NCI-H1105 (cell line): ENCODE data around the gene LRCH4.

Experiments used
- DNase-seq: peaks from one replicate; lab custom pipeline; 2025; lab: John Stamatoyannopoulos, UW

Gene LRCH4

GRCh38 chr7:100604976-100605911 is 19.3 kb upstream of the LRCH4 start:
- DNase-seq = no peak

DNA sequence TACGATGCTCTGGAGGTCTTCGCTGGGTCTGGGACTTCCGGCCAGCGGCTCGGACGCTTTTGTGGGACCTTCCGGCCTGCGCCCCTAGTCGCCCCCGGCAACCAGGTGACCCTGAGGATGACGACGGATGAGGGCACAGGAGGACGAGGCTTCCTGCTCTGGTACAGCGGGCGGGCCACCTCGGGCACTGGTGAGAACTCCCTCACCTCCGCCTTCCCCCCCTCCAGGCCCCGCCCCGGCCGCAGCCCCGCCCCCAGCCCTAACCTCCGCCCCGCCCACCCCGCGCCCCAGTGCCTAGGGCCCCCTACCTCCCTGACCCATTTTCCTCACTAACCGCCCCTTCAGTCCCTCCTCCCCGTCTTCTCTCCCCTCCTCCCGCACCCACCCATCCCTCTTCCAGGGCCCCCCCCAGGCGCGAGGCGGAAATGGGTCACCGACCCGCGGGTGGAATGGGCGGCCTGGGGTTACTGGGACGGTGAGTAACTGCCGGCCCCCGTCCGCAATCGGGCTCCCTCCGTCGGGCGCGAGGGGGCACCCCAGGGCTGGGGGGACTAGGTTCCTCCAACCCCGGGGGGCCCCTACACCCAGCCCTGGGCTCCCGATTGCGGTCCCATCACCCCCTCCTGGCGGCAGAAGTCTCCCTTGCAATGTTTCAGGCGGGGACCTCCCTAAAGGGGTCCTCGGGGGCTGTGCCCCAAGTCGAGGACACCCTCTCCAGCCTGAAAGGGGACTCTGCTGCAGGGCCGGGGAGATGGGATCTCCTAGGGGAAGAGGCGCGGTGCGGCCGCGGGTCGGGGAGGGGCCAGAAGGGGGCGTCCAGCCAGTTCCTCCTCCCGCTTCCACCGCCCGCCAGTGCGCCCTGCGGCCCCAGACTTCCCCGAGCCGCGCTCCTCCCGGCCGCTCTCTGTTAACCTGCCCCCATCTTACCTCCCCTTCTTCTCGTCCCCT is 18.4 kb upstream of the LRCH4 start:
- DNase-seq = peak; percentile 28

- no peak for DNase-seq
Observed at GRCh38 chr7:100603726-100604027, 17.7 kb upstream of the LRCH4 start.

- DNase-seq = no peak
Observed at GRCh38 chr7:100602889-100603725, 17.2 kb upstream of the LRCH4 start.

GRCh38 chr7:100600730-100601038 is 14.8 kb upstream of the LRCH4 start:
- DNase-seq = no peak

DNA sequence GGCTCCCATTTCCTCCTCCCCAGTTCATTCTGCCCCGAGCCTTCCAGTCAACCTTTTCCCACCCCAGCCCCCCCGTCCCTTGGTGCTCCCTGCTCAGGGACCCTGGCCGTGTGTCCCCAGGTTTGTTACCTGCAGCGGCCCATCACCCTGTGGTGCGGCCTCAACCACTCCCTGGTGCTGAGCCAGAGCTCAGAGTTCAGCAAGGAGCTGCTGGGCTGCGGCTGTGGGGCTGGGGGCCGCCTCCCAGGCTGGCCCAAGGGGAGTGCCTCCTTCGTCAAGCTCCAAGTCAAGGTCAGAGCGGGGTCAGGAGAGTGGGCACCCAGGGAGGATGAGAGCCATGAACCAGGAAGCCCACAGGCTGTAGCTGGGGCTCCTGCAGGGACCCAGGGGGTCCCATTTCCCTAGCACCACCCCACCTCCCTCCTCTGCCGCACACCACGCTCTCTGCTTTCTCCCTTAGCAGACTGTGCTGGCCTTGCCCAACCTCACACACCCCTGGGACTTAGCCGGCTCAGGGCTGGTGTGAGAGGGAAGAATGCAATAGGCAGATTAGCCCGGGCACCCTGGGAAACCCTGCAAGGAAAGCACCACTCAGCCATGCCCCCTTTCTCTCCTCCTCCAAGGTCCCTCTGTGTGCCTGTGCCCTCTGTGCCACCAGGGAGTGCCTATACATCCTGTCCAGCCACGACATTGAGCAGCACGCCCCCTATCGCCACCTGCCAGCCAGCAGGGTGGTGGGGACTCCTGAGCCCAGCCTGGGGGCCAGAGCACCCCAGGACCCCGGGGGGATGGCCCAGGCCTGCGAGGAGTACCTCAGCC is 14.2 kb upstream of the LRCH4 start:
- no peak for DNase-seq

DNA sequence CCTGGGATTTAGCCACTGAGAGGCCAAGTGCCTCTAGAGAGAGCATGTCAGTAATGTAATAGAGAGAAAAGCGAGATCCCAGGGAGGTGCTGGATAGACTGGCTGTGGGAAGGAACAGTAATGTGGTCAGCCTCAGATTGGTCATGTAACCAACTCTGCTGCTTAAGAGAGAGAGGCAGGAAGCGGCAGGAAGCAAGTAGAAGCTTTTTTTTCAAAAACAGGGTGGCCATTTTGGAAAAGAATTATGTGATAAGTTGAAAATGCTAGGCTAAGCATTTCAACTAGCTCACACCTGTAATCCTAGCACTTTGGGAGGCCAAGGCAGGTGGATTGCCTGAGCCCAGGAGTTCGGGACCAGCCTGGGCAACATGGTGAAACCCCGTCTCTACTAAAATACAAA is 12.5 kb upstream of the LRCH4 start:
- DNase-seq = no peak

- no peak for DNase-seq
Observed at GRCh38 chr7:100595188-100595587, 9.3 kb upstream of the LRCH4 start.

GRCh38 chr7:100591596-100591995 is 5.7 kb upstream of the LRCH4 start:
- DNase-seq = no peak

GRCh38 chr7:100590077-100590737 is 4.3 kb upstream of the LRCH4 start:
- DNase-seq = no peak

DNA sequence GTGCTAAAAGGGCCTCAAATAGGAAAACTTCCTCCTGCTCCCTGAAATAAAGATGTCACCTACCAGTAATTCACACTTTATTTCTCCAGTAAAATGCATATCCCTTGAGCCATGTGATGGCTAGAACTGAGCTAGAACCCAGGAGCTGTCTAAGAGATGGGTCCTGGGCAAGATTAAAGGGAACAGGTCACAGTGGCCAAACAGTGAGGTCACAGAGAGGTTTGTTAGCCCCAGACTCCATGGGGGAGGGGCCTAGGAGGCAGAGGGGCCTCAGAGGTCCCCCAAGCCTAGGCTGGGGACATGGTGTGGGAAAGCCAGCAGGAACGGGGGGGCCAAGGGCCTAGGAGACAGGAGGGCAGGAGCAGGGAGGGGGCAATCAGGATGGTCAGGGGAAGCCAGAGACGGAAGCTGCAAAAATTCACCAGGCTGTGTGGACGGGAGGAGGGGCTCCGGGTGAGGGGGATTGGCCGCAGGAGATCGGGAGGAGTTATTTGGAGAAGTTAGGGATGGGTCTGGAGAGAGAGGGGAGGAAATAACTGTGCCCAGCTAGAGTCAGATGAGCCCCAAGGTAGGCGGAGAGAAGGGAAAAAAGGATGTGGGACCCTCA is 3.5 kb upstream of the LRCH4 start:
- DNase-seq = no peak

DNA sequence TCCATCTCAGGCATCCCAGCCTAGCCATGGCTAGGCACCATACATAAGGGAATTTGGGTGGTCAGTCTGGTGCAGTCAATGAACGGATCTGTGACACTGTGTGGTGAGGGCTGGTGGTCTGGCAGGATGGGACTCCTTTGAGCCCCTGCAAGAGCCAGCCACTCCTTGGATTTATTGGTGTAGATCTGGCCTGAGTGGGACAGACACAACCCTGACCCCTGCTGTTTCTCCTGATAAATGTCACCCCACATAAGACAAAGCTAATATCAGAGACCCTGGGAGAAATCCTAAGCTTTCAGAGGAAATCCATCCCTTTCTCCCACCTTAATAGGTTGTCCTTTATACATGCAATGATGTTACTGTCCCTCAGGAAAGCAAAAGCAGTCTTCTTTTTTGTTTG is 2.5 kb upstream of the LRCH4 start:
- no peak for DNase-seq

DNA sequence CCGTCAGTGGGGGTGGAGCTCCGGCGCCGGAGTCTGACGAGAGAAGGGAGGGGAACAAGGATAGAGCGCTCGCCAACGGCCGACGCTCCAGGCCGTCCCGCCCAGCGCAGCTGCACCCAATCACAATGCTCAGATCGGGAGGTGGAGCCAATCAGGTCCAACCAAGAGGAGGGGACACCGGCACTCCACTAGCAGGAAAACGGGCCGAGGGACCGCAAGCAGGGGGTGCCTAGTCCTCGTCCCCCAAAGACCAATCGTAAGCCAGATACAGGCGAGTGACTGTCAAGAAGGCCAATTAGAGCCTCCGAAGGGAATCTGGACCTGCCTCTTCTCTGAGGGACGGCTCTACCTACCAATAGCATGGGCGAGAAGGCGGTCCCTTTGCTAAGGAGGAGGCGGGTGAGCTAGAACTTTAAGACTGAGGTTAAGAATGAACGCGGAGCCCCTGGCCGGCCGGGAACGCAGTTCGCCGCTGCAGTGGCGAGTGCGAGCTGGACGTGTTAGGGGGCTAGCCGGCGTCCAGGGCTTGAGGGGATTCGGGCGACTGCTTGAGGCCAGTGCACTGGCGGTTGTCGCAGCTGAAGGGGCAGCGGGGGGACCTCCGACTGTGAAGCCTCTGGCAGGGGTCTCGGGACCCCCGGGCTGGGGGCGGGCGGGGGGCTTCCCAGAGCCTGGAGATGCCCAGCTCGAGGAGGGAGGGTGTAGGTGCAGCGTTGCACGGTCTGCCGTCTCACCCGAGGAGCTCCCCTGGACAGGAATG is 517 bp upstream of the LRCH4 start, which contains the start of gene FBXO24:
FBXO24 (plus strand) TSS at position 63 of the 760 bp plus-strand sequence; CDS start at position 361, 298 bp downstream.
- DNase-seq = peak; percentile 100

DNA sequence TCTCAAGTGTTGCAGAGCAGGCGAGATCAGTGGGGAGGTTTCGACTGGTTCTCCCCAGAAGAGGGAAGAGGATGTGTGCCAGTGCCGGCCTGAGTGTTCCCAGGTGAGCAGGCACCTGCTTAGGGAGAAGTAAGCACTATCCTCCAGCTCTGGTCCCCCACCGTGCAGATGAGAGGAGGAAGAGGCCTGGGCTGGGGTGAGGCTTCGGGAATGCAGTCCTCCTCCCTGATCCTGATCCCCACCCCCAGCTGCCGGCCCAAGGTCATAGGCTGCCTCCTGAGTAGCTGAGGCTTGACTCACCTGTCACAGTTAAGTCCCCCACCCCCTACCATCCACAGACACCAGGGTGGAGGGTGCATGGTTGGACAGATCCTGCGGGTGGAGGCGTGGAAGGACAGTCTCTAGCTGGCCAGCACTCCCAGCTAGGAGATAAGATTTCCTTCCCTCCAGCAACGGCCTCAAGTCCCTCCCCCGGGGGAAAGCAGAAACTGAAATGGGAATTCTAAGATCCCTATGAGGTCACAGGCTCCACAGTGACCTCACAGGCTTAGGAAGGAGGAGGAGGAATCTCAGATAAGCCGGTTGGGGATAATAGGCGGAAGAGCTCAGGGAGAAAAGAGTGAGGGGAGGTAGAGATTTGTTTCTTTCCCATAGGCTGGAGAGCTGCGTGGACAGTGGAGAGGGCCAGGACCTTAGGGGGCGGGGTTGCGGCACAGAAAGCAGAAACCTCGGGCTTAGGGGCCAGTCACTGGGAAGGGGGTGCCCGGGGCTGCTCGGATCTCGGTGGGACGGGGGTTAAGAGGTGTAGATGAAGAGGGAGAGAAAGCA is 1.0 kb downstream of the LRCH4 start:
- DNase-seq = no peak

DNA sequence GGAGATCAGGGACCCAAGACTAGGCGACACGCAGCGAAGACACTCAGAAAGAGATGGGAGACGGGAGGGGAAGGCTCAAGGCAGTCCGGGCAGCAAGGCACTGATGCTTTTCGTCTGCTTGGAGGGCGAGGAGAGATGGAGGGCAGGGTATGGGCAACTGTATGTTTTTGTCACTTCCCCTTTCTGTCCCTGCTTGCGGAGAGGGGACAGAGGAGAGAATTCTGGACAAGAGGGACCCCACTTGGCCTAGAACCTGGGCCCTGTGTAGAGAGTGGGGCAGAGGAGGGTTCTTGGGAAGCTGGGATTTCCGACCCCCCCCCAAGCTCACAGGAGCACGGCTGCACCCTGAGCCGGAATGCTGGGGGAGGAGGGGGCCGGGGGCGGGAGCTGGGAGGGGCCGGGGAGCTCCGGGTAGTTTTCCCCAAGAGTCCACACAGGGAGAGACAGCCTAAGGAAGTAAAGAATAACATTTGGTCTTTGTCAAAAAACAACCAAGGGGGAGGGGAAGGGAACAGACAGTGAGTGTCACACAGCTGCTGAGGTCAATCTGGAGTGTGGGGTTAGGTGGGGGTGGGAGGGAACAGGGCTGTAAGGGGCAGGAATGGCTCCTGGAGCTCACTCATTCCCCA is 1.8 kb downstream of the LRCH4 start:
- no peak for DNase-seq

DNA sequence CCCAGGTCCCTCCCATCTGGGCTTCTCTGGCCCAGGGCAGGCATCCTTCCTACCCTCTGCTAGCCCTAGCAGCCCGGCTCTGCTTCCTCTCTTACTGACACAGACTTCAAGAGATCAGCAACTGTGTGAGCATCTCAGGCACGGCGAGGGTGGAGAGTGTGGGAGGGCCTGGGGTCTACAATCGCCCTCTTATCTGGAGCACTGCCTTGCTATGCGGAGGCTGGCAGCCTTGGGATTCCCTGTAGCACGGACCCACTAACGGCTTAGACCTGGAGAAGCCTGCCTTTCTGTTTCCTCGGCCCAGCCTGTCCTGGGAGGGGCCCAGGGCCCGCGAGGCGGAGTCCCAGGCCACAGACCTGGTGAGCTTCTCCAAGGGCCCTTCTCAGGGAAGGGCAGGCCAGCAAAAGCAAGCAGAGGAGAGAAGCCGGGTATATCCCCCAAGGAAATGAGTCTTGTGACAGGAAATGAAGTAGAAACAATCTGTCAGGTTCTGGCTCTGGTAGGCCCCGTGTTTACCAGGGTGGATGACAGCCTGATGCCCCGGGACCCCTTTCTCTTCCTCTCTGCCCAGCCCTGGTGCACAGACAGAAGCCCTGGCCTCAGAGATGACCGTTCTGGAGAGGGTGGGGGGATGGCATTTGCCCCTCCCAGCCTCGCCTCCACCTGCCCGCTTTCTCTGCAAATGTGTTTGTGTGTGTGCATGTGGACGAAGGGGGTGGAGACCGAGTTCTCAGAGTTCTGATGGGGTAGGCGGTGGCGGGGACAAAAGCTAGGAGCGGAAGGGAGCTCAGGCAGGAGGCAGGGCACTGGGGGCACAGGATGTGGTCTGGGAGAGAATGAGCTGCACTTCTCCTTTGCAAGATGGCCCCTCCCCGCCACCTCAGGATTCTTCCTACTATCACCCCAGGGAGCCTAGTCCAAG is 2.5 kb downstream of the LRCH4 start:
- no peak for DNase-seq

- DNase-seq = no peak
Observed at GRCh38 chr7:100582650-100583049, 3.3 kb downstream of the LRCH4 start.
